ENCODE data around the gene NRROS. TPM values are rescaled to one million over a fixed set of nuclear protein-coding genes. Genes with fewer than 3 reads are reported as not detected.
A peak's percentile ranks its signal among the peaks of the same experiment; 100 is the strongest.
"Not testable (repeated sequence)": the region's sequence is repeated elsewhere in the genome, so short reads cannot be mapped to it uniquely, and the experiment has no call there.

The NRROS gene
- total and polyA plus RNA-seq, 7 experiments from 2014 or later = 1.3 to 53.3 (median 11.2) TPM

DNA sequence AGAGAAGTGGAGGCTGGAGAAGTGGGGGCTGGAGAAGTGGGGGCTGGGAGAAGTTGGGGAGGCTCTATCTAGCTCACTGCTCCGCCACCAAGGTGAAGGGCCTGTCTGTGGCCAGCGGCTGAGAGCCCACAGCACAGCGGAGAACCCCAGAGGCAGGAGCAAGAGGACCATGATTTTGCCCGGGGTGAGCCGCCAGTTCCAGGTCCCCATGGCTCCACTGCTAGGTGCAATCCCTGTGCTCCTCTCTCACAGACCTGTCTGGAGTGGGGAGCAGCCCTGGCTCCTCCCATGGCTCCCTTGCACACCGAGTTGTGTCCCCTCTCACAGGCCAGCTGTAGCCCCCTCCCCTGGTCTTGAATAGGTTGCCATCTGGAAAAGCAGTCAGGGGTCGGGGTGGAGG, 4.7 kb upstream of the NRROS start:
- no peak for ATAC-seq
- ChIA-PET POLR2A (interaction anchor here (0.6 to 2.4 kb wide), 2 partner anchors 23 to 25 kb away, joined by 3 to 8 read pairs; no protein-coding TSS in a partner anchor), CTCF (interaction anchor here (1.1 to 6.1 kb wide), 3 partner anchors 23 to 50 kb away, joined by 3 to 51 read pairs (median 8); no protein-coding TSS in a partner anchor)
- H3K4me1 ChIP-seq (ENCODE audit: control insufficient read depth in 2 of 2, insufficient read depth in 2 of 2, low read length in 2 of 2) = peaks cover 27 to 32% of the 10 kb centered on the region in 2 donors
- no peak overlapping the region for H3K27ac ChIP-seq (ENCODE audit: low read depth, low read length)
- Mint-ChIP-seq H3K36me3 (peaks cover 0 to 9% (median 0%) of the 10 kb centered on the region in 5 donors), H3K4me1 (peaks cover 47 to 86% (median 71%) of the 10 kb centered on the region in 7 donors), H3K9me3 (no peaks in the 10 kb centered on the region), H3K27ac (peak overlapping the region in 7 of 9 donors; percentile 21 to 85 (median 58)), H3K27me3 (no peaks in the 10 kb centered on the region), H3K4me3 (peak overlapping the region in 1 of 10 donors; percentile 20)
- no peaks in the 10 kb centered on the region for H3K36me3 ChIP-seq (ENCODE audit: control insufficient read depth in 2 of 3, insufficient read depth in 3 of 3, low read length in 3 of 3)
- no peak overlapping the region for H3K4me3 ChIP-seq (ENCODE audit: low read length)
- intact Hi-C loops (cut with micrococcal nuclease) = loop anchor here (5.0 to 10.0 kb wide), 4 partner anchors 37 to 920 kb away; partner anchors contain the start of genes BDH1 (in 1 of the 2) and TFRC (in 1 of the 2)
- DNase-seq = no peak
- H3K9me3 ChIP-seq (ENCODE audit: control insufficient read depth in 2 of 3, low read length in 3 of 3) = no peaks in the 10 kb centered on the region
- H3K27me3 ChIP-seq (ENCODE audit: control insufficient read depth in 2 of 2, insufficient read depth in 2 of 2, low read length in 2 of 2) = no peaks in the 10 kb centered on the region

GRCh38 chr3:196636369-196637349, 2.8 kb upstream of the NRROS start:
- H3K27me3 Mint-ChIP-seq = no peaks in the 10 kb centered on the region
- no peak overlapping the region for H3K4me3 ChIP-seq (ENCODE audit: low read length)
- no peaks in the 10 kb centered on the region for H3K27me3 ChIP-seq (ENCODE audit: control insufficient read depth in 2 of 2, insufficient read depth in 2 of 2, low read length in 2 of 2)
- H3K36me3 Mint-ChIP-seq = peaks cover 0 to 13% (median 0%) of the 10 kb centered on the region in 5 donors
- POLR2A ChIA-PET = interaction anchor here (0.7 to 7.5 kb wide), 6 partner anchors 7 to 44 kb away, joined by 3 to 70 read pairs (median 6); no protein-coding TSS in a partner anchor
- H3K9me3 Mint-ChIP-seq = no peaks in the 10 kb centered on the region
- no peak overlapping the region for H3K27ac ChIP-seq (ENCODE audit: low read depth, low read length)
- no peak for ATAC-seq
- DNase-seq = no peak
- H3K36me3 ChIP-seq (ENCODE audit: control insufficient read depth in 2 of 3, insufficient read depth in 3 of 3, low read length in 3 of 3) = no peaks in the 10 kb centered on the region
- H3K4me1 ChIP-seq (ENCODE audit: control insufficient read depth in 2 of 2, insufficient read depth in 2 of 2, low read length in 2 of 2) = peaks cover 11 to 23% of the 10 kb centered on the region in 2 donors
- peak overlapping the region in 9 of 10 donors; percentile 0 to 80 (median 26) for H3K4me3 Mint-ChIP-seq
- H3K9me3 ChIP-seq (ENCODE audit: control insufficient read depth in 2 of 3, low read length in 3 of 3) = no peaks in the 10 kb centered on the region
- peak overlapping the region; percentile 47 to 86 (median 82) for H3K27ac Mint-ChIP-seq
- H3K4me1 Mint-ChIP-seq = peaks cover 46 to 86% (median 73%) of the 10 kb centered on the region in 7 donors
- CTCF ChIA-PET = interaction anchor here (6.1 kb wide), 1 partner anchor 27 kb away, joined by 51 read pairs; no protein-coding TSS in a partner anchor
- intact Hi-C loops (cut with micrococcal nuclease) = loop anchor here (10.0 kb wide), 3 partner anchors 362 to 918 kb away; partner anchors contain the start of genes BDH1 (in 1 of the 2) and TFRC (in 1 of the 2)

DNA sequence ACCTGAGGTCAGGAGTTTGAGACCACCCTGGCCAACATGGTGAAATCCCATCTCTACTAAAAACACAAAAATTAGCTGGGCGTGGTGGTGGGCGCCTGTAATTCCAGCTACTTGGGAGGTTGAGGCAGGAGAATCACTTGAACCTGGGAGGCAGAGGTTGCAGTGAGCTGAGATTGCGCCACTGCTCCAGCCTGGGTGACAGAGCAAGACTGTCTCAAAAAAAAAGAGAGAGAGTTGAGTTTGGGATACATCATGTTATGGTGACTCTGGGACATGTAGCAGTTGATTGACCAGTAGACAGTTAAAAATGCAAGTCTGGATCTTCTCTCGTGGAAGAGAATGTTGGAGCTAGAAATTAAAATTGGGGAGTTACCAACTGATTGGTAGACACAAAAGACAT, 1.6 kb upstream of the NRROS start:
- not testable (repeated sequence) for H3K9me3 ChIP-seq (ENCODE audit: control insufficient read depth in 2 of 3, low read length in 3 of 3); H3K27me3 ChIP-seq (ENCODE audit: control insufficient read depth in 2 of 2, insufficient read depth in 2 of 2, low read length in 2 of 2); H3K27ac ChIP-seq (ENCODE audit: low read depth, low read length); H3K9me3 Mint-ChIP-seq; H3K36me3 ChIP-seq (ENCODE audit: control insufficient read depth in 2 of 3, insufficient read depth in 3 of 3, low read length in 3 of 3); H3K27me3 Mint-ChIP-seq; ATAC-seq; DNase-seq; H3K4me3 ChIP-seq (ENCODE audit: low read length)
- peaks cover 48 to 90% (median 75%) of the 10 kb centered on the region in 7 donors for H3K4me1 Mint-ChIP-seq
- H3K4me1 ChIP-seq (ENCODE audit: control insufficient read depth in 2 of 2, insufficient read depth in 2 of 2, low read length in 2 of 2) = peaks cover 17 to 31% of the 10 kb centered on the region in 2 donors
- ChIA-PET CTCF (interaction anchor here (0.6 to 4.1 kb wide), 5 partner anchors 30 to 53 kb away, joined by 3 to 37 read pairs (median 6); no protein-coding TSS in a partner anchor), POLR2A (interaction anchor here (0.6 to 7.5 kb wide), 7 partner anchors 9 to 168 kb away, joined by 3 to 70 read pairs (median 5); no protein-coding TSS in a partner anchor)
- intact Hi-C loops (cut with micrococcal nuclease) = loop anchor here (10.0 kb wide), 3 partner anchors 363 to 917 kb away; partner anchors contain the start of genes BDH1 (in 1 of the 2) and TFRC (in 1 of the 2)
- H3K4me3 Mint-ChIP-seq = peak overlapping the region in 9 of 10 donors; percentile 3 to 82 (median 56)
- H3K36me3 Mint-ChIP-seq = peaks cover 0 to 19% (median 0%) of the 10 kb centered on the region in 5 donors
- peak overlapping the region in 8 of 9 donors; percentile 48 to 92 (median 82) for H3K27ac Mint-ChIP-seq

GRCh38 chr3:196638861-196639482, 522 bp upstream of the NRROS start:
- Mint-ChIP-seq H3K9me3 (no peaks in the 10 kb centered on the region), H3K36me3 (peaks cover 0 to 23% (median 3%) of the 10 kb centered on the region in 5 donors), H3K4me3 (peak overlapping the region; percentile 75 to 94 (median 92)), H3K27ac (peak overlapping the region; percentile 74 to 95 (median 92)), H3K4me1 (peaks cover 49 to 90% (median 72%) of the 10 kb centered on the region in 7 donors), H3K27me3 (no peaks in the 10 kb centered on the region)
- DNase-seq = peak in 4 of 9 donors; percentile 22 to 29 (median 27)
- peak overlapping the region; percentile 75 for H3K4me3 ChIP-seq (ENCODE audit: low read length)
- H3K9me3 ChIP-seq (ENCODE audit: control insufficient read depth in 2 of 3, low read length in 3 of 3) = no peaks in the 10 kb centered on the region
- no peaks in the 10 kb centered on the region for H3K27me3 ChIP-seq (ENCODE audit: control insufficient read depth in 2 of 2, insufficient read depth in 2 of 2, low read length in 2 of 2)
- ChIA-PET POLR2A (interaction anchor here (0.9 to 7.5 kb wide), 11 partner anchors 10 to 302 kb away, joined by 3 to 70 read pairs (median 5); no protein-coding TSS in a partner anchor), CTCF (interaction anchor here (0.7 to 4.1 kb wide), 6 partner anchors 27 to 46 kb away, joined by 3 to 37 read pairs (median 6); no protein-coding TSS in a partner anchor)
- intact Hi-C loops (cut with micrococcal nuclease) = loop anchor here (1.0 to 10.0 kb wide), 4 partner anchors 102 to 916 kb away; partner anchors contain the start of genes BDH1 (in 1 of the 2) and TFRC (in 1 of the 2)
- peak; percentile 6 for ATAC-seq
- peaks cover 25 to 36% of the 10 kb centered on the region in 2 donors for H3K4me1 ChIP-seq (ENCODE audit: control insufficient read depth in 2 of 2, insufficient read depth in 2 of 2, low read length in 2 of 2)
- peak overlapping the region; percentile 79 for H3K27ac ChIP-seq (ENCODE audit: low read depth, low read length)
- H3K36me3 ChIP-seq (ENCODE audit: control insufficient read depth in 2 of 3, insufficient read depth in 3 of 3, low read length in 3 of 3) = no peaks in the 10 kb centered on the region

- CTCF ChIA-PET = interaction anchor here (0.5 to 4.1 kb wide), 5 partner anchors 8 to 1113 kb away, joined by 3 to 37 read pairs (median 4); no protein-coding TSS in a partner anchor
- peak overlapping the region; percentile 75 for H3K4me3 ChIP-seq (ENCODE audit: low read length)
- POLR2A ChIA-PET = interaction anchor here (0.7 to 7.5 kb wide), 12 partner anchors 9 to 100 kb away, joined by 3 to 70 read pairs (median 5); partner anchors contain the start of gene PAK2
- H3K27me3 ChIP-seq (ENCODE audit: control insufficient read depth in 2 of 2, insufficient read depth in 2 of 2, low read length in 2 of 2) = no peaks in the 10 kb centered on the region
- no peaks in the 10 kb centered on the region for H3K27me3 Mint-ChIP-seq
- intact Hi-C loops (cut with micrococcal nuclease) = loop anchor here (1.0 to 2.0 kb wide), 4 partner anchors 8 to 70 kb away; no protein-coding TSS in a partner anchor
- DNase-seq (peak in 1 of 9 donors; percentile 38), ATAC-seq (no peak)
- peak overlapping the region; percentile 79 for H3K27ac ChIP-seq (ENCODE audit: low read depth, low read length)
- H3K36me3 ChIP-seq (ENCODE audit: control insufficient read depth in 2 of 3, insufficient read depth in 3 of 3, low read length in 3 of 3) = no peaks in the 10 kb centered on the region
- H3K27ac Mint-ChIP-seq = peak overlapping the region; percentile 74 to 95 (median 91)
- peaks cover 28 to 36% of the 10 kb centered on the region in 2 donors for H3K4me1 ChIP-seq (ENCODE audit: control insufficient read depth in 2 of 2, insufficient read depth in 2 of 2, low read length in 2 of 2)
- H3K4me1 Mint-ChIP-seq = peaks cover 48 to 92% (median 76%) of the 10 kb centered on the region in 7 donors
- no peaks in the 10 kb centered on the region for H3K9me3 ChIP-seq (ENCODE audit: control insufficient read depth in 2 of 3, low read length in 3 of 3)
- peaks cover 0 to 29% (median 4%) of the 10 kb centered on the region in 5 donors for H3K36me3 Mint-ChIP-seq
- peak overlapping the region; percentile 75 to 94 (median 92) for H3K4me3 Mint-ChIP-seq
- no peaks in the 10 kb centered on the region for H3K9me3 Mint-ChIP-seq
These were observed 964 bp downstream of the NRROS start for GRCh38 chr3:196640297-196641018.
